ENCODE data around the gene DNAJB1. TPM values are rescaled to one million over a fixed set of nuclear protein-coding genes. Genes with fewer than 3 reads are reported as not detected.

The DNAJB1 gene
- total RNA-seq, 1 experiment from 2014 or later: 54.5 TPM

GRCh38 chr19:14471436-14472187 is 46.6 kb downstream of the DNAJB1 start:
- ChIA-PET CTCF (interaction anchor here (0.6 to 5.0 kb wide), 25 partner anchors 10 to 700 kb away, joined by 3 to 53 read pairs (median 4); partner anchors contain the start of genes ASF1B, MISP3 and PKN1), POLR2A (interaction anchor here (1.2 kb wide), 1 partner anchor 335 kb away, joined by 3 read pairs; the partner anchor contains the start of gene ASF1B)
- Mint-ChIP-seq H3K9me3 (no peaks in the 10 kb centered on the region), H3K4me3 (peak overlapping the region; percentile 56; the same call in 1 of the 2 replicates), H3K27me3 (ENCODE audit: low read depth) (peaks cover 12% of the 10 kb centered on the region), H3K4me1 (peaks cover 23% of the 10 kb centered on the region), H3K27ac (no peak overlapping the region), H3K36me3 (peaks cover 14% of the 10 kb centered on the region)
- ATAC-seq (no peak), DNase-seq (ENCODE audit: low spot score) (no peak)
- TF ChIP-seq E2F1 (CRISPR knock-in tag; IDR thresholded peaks at IDR 0.05) (no peak), JUN (CRISPR knock-in tag; IDR thresholded peaks at IDR 0.05) (no peak), ZMAT4 (CRISPR knock-in tag; IDR thresholded peaks at IDR 0.05) (no peak), TP53 (CRISPR knock-in tag; IDR thresholded peaks at IDR 0.05) (no peak), ZNF219 (CRISPR knock-in tag; IDR thresholded peaks at IDR 0.05; ENCODE audit: borderline replicate concordance) (no peak)

GRCh38 chr19:14470031-14470876 is 47.9 kb downstream of the DNAJB1 start:
- POLR2A ChIA-PET: no interaction called here
- no peak for TF ChIP-seq CREB1 (CRISPR knock-in tag; IDR thresholded peaks at IDR 0.05)
- no peak for TF ChIP-seq KAT7 (CRISPR knock-in tag; IDR thresholded peaks at IDR 0.05; ENCODE audit: borderline replicate concordance)
- no peak for TF ChIP-seq NR1H2 (CRISPR knock-in tag; IDR thresholded peaks at IDR 0.05)
- no peak for TF ChIP-seq MAX (CRISPR knock-in tag; IDR thresholded peaks at IDR 0.05)
- TF ChIP-seq RORB (CRISPR knock-in tag; IDR thresholded peaks at IDR 0.05): no peak
- TF ChIP-seq PREB (CRISPR knock-in tag; IDR thresholded peaks at IDR 0.05; ENCODE audit: borderline replicate concordance): no peak
- no peak for TF ChIP-seq NR3C1 (CRISPR knock-in tag; conservative IDR thresholded peaks at IDR 0.05; ENCODE audit: low read depth)
- TF ChIP-seq FOXK1 (CRISPR knock-in tag; IDR thresholded peaks at IDR 0.05): no peak
- no peak for TF ChIP-seq SMAD3 (CRISPR knock-in tag; IDR thresholded peaks at IDR 0.05; ENCODE audit: borderline replicate concordance)
- no peak for TF ChIP-seq GTF2I (CRISPR knock-in tag; conservative IDR thresholded peaks at IDR 0.05)
- TF ChIP-seq ATF2 (CRISPR knock-in tag; IDR thresholded peaks at IDR 0.05; ENCODE audit: borderline replicate concordance, low read depth): no peak
- TF ChIP-seq CTCF (IDR thresholded peaks at IDR 0.05): no peak
- TF ChIP-seq CDX4 (CRISPR knock-in tag; IDR thresholded peaks at IDR 0.05; ENCODE audit: borderline replicate concordance): no peak
- no peak for TF ChIP-seq USF2 (CRISPR knock-in tag; IDR thresholded peaks at IDR 0.05)
- no peak for TF ChIP-seq JUN (CRISPR knock-in tag; IDR thresholded peaks at IDR 0.05)
- TF ChIP-seq HMGXB4 (CRISPR knock-in tag; IDR thresholded peaks at IDR 0.05): no peak
- TF ChIP-seq CBFB (CRISPR knock-in tag; IDR thresholded peaks at IDR 0.05; ENCODE audit: low read depth): no peak
- H3K9me3 Mint-ChIP-seq: no peaks in the 10 kb centered on the region
- DNase-seq (ENCODE audit: low spot score) (no peak), ATAC-seq (no peak)
- peaks cover 13% of the 10 kb centered on the region for H3K4me1 Mint-ChIP-seq
- CTCF ChIA-PET: no interaction called here
- peaks cover 21% of the 10 kb centered on the region for H3K36me3 Mint-ChIP-seq
- peaks cover 12% of the 10 kb centered on the region for H3K27me3 Mint-ChIP-seq (ENCODE audit: low read depth)
- H3K4me3 Mint-ChIP-seq: no peak overlapping the region
- no peak overlapping the region for H3K27ac Mint-ChIP-seq

Measured in WTC11 (cell line).